H1 (cell line): ENCODE results near the gene SPOCD1. TPM values are rescaled to one million over a fixed set of nuclear protein-coding genes. Genes with fewer than 3 reads are reported as not detected.

Experiments
- CTCF ChIA-PET: fragments of 300-600 bp; sonication (Branson Sonifier 250); formaldehyde crosslinking; loops from one replicate; lab custom pipeline; 2021; ENCODE audit not compliant: partially characterized antibody; lab: Charles Lee
- POLR2A ChIA-PET: fragments of 300-600 bp; sonication (Branson Sonifier 250); formaldehyde crosslinking; loops from one replicate; lab custom pipeline; 2021; ENCODE audit warnings: inconsistent platforms; ENCODE audit not compliant: partially characterized antibody; lab: Charles Lee
- DNase-seq, 2 experiments: peaks; one replicate each; pipeline versions ENCODE4 v3.0.0 to v3.0.0-alpha.2; 2010 to 2022; ENCODE audit warnings: low spot score in 2 of 2, low read depth in 1 of 2, mixed read lengths in 1 of 2
- FAIRE-seq: peaks from 2 replicates; lab custom pipeline; 2011; peaks lifted over from hg19 to GRCh38; lab: Jason Lieb, UNC
- H2AFZ ChIP-seq: 2 replicates; pipeline ENCODE4 v1.8.1; 2012; ENCODE audit warnings: low read length, inconsistent platforms
- H2AK5ac ChIP-seq: 2 replicates; pipeline ENCODE4 v1.6.1; 2013; ENCODE audit warnings: low read depth, low read length
- H2BK120ac ChIP-seq: replicated peaks from 2 replicates; pipeline ENCODE3; 2013; ENCODE audit warnings: low read depth, low read length, inconsistent platforms
- H2BK12ac ChIP-seq: 2 replicates; pipeline ENCODE4 v1.6.1; 2013; ENCODE audit warnings: low read depth, low read length
- H2BK15ac ChIP-seq: 2 replicates; pipeline ENCODE4 v1.6.1; 2013; ENCODE audit warnings: low read length
- H2BK20ac ChIP-seq: 2 replicates; pipeline ENCODE4 v1.6.1; 2013; ENCODE audit warnings: low read length
- H2BK5ac ChIP-seq: 2 replicates; pipeline ENCODE4 v1.6.1; 2013; ENCODE audit warnings: low read depth, low read length
- H3K14ac ChIP-seq: 2 replicates; pipeline ENCODE4 v1.6.1; 2013; ENCODE audit warnings: inconsistent platforms; ENCODE audit not compliant: insufficient read length
- H3K18ac ChIP-seq: 2 replicates; pipeline ENCODE4 v1.6.1; 2013; ENCODE audit warnings: low read length; ENCODE audit errors: extremely low read depth
- H3K23ac ChIP-seq: 2 replicates; pipeline ENCODE4 v1.6.1; 2013; ENCODE audit warnings: inconsistent platforms; ENCODE audit not compliant: insufficient read length
- H3K23me2 ChIP-seq: 2 replicates; pipeline ENCODE4 v1.6.1; 2013; ENCODE audit warnings: low read depth, low read length
- H3K27ac ChIP-seq: 2 replicates; pipeline ENCODE4 v1.6.1; 2011; ENCODE audit warnings: low read depth, low read length, inconsistent platforms
- H3K27me3 ChIP-seq, 4 experiments: replicated peaks in 1 of 4; 1 replicate in 1 of 4; 2 replicates in 3 of 4; pipeline versions ENCODE4 v1.6.1 to v1.8.1; 2011 to 2013; ENCODE audit warnings: low read length in 3 of 4, mild to moderate bottlenecking in 3 of 4, inconsistent platforms in 2 of 4, mixed read lengths in 2 of 4, moderate library complexity in 1 of 4; ENCODE audit not compliant: control insufficient read depth in 3 of 4, insufficient read depth in 3 of 4; ENCODE audit errors: extremely low read depth in 1 of 4
- H3K36me3 ChIP-seq, 4 experiments: 2 replicates each; pipeline versions ENCODE4 v1.6.1 to v1.8.1; 2011 to 2013; ENCODE audit warnings: mild to moderate bottlenecking in 4 of 4, low read length in 3 of 4, moderate library complexity in 2 of 4, control low read depth in 1 of 4, inconsistent platforms in 1 of 4; ENCODE audit not compliant: insufficient read depth in 4 of 4, control insufficient read depth in 2 of 4
- H3K4ac ChIP-seq: replicated peaks from 2 replicates; pipeline ENCODE3; 2013; ENCODE audit warnings: low read length, low read depth, mixed read lengths, inconsistent platforms; ENCODE audit not compliant: insufficient read length
- H3K4me1 ChIP-seq, 4 experiments: replicated peaks in 1 of 4; 1 replicate in 1 of 4; 2 replicates in 3 of 4; pipeline versions ENCODE4 v1.6.1 to v1.8.1; 2011 to 2013; ENCODE audit warnings: low read length in 3 of 4, inconsistent platforms in 2 of 4, mixed read lengths in 1 of 4; ENCODE audit not compliant: insufficient read depth in 4 of 4, control insufficient read depth in 3 of 4
- H3K4me2 ChIP-seq, 2 experiments: 2 replicates each; pipeline versions ENCODE4 v1.6.1 to v1.8.1; 2011 to 2013; ENCODE audit warnings: low read depth in 2 of 2, low read length in 2 of 2, control low read depth in 1 of 2, inconsistent platforms in 1 of 2, mild to moderate bottlenecking in 1 of 2; ENCODE audit not compliant: insufficient read depth in 1 of 2
- H3K4me3 ChIP-seq, 4 experiments: fragments of 200-600, 300-600 bp in 1 of 4; sonication (generic), shearing (Covaris generic), sonication (Bioruptor Twin) in 1 of 4; 2 replicates each; pipeline versions ENCODE4 v1.5.1 to v1.8.1; 2011 to 2016; ENCODE audit warnings: low read length in 4 of 4, low read depth in 3 of 4, control low read depth in 2 of 4, inconsistent platforms in 2 of 4, mild to moderate bottlenecking in 2 of 4, mixed read lengths in 1 of 4, moderate library complexity in 1 of 4; ENCODE audit not compliant: insufficient read depth in 2 of 4; ENCODE audit errors: extremely low read depth in 1 of 4
- H3K56ac ChIP-seq: replicated peaks from 2 replicates; pipeline ENCODE3; 2013; ENCODE audit warnings: low read depth, mild to moderate bottlenecking, mixed read lengths, low read length, inconsistent platforms; ENCODE audit not compliant: insufficient read length
- H3K79me1 ChIP-seq: 2 replicates; pipeline ENCODE4 v1.6.1; 2013; ENCODE audit warnings: low read depth, low read length, control low read depth
- H3K79me2 ChIP-seq, 2 experiments: 2 replicates each; pipeline versions ENCODE4 v1.6.1 to v1.8.1; 2012 to 2013; ENCODE audit warnings: low read length in 2 of 2, mild to moderate bottlenecking in 2 of 2, inconsistent platforms in 1 of 2; ENCODE audit not compliant: insufficient read depth in 2 of 2, control insufficient read depth in 1 of 2
- H3K9ac ChIP-seq, 4 experiments: replicated peaks in 1 of 4; 1 replicate in 1 of 4; 2 replicates in 3 of 4; pipeline versions ENCODE4 v1.6.1 to v1.8.1; 2011 to 2013; ENCODE audit warnings: low read depth in 3 of 4, low read length in 3 of 4, control low read depth in 2 of 4, mild to moderate bottlenecking in 2 of 4, moderate library complexity in 2 of 4, inconsistent platforms in 1 of 4; ENCODE audit errors: extremely low read depth in 1 of 4
- H3K9me3 ChIP-seq, 2 experiments: 2 replicates each; pipeline versions ENCODE4 v1.6.1 to v1.8.1; 2012 to 2013; ENCODE audit warnings: mild to moderate bottlenecking in 2 of 2, moderate library complexity in 2 of 2, control low read depth in 1 of 2, inconsistent platforms in 1 of 2, low read depth in 1 of 2, low read length in 1 of 2, mixed read lengths in 1 of 2; ENCODE audit not compliant: insufficient read depth in 2 of 2
- H4K20me1 ChIP-seq, 2 experiments: replicated peaks in 1 of 2; 2 replicates each; pipeline versions ENCODE3 to v1.8.1; 2011 to 2013; ENCODE audit warnings: inconsistent platforms in 2 of 2, low read length in 2 of 2, mild to moderate bottlenecking in 1 of 2; ENCODE audit not compliant: insufficient read depth in 2 of 2, control insufficient read depth in 1 of 2
- H4K5ac ChIP-seq: 2 replicates; pipeline ENCODE4 v1.6.1; 2013; ENCODE audit warnings: low read length, low read depth, mixed read lengths, inconsistent platforms; ENCODE audit not compliant: insufficient read length
- H4K8ac ChIP-seq: 2 replicates; pipeline ENCODE4 v1.8.0; 2013; ENCODE audit warnings: mild to moderate bottlenecking, moderate library complexity, low read length, inconsistent platforms; ENCODE audit not compliant: insufficient read depth; ENCODE audit errors: extremely low read depth
- H4K91ac ChIP-seq: replicated peaks from 2 replicates; pipeline ENCODE3; 2013; ENCODE audit warnings: low read length, mixed read lengths, inconsistent platforms; ENCODE audit not compliant: insufficient read length
- GABPA ChIP-seq: IDR thresholded peaks from 2 replicates; pipeline ENCODE4 v1.6.1; 2011; ENCODE audit warnings: mild to moderate bottlenecking, low read length, moderate library complexity, borderline replicate concordance; ENCODE audit not compliant: insufficient read depth
- NANOG ChIP-seq: IDR thresholded peaks from 2 replicates; pipeline ENCODE4 v1.6.1; 2011; ENCODE audit warnings: low read length, low read depth, mild to moderate bottlenecking, inconsistent platforms; ENCODE audit not compliant: insufficient read depth, poor library complexity, severe bottlenecking
- RAD21 ChIP-seq, 2 experiments: IDR thresholded peaks in 1 of 2; conservative IDR thresholded peaks in 1 of 2; 2 replicates each; pipeline ENCODE4 v1.6.1; 2011; ENCODE audit warnings: low read depth in 2 of 2, low read length in 2 of 2, improper control_type of control experiment in 1 of 2, inconsistent platforms in 1 of 2, mild to moderate bottlenecking in 1 of 2, moderate library complexity in 1 of 2
- RBBP5 ChIP-seq: IDR thresholded peaks from 2 replicates; pipeline ENCODE4 v1.7.1; 2012; ENCODE audit warnings: low read depth, mild to moderate bottlenecking, inconsistent platforms, low read length, moderate library complexity, borderline replicate concordance
- WGBS, 2 experiments: shearing (Covaris generic) in 1 of 2; methylation state at CpG; one replicate each; pipeline versions ENCODE4 v1.1.6 to v1.1.7; 2013 to 2015; ENCODE audit warnings: low lambda C conversion rate in 2 of 2, mixed read lengths in 2 of 2, inconsistent platforms in 1 of 2, low coverage in 1 of 2, missing lambda C conversion rate in 1 of 2; ENCODE audit not compliant: insufficient replicate concordance in 2 of 2, insufficient coverage in 1 of 2, insufficient read length in 1 of 2; ENCODE audit errors: extremely low coverage in 1 of 2, missing lambda C conversion rate in 1 of 2; 5-methylcytosine and 5-hydroxymethylcytosine counted together
- polyA plus RNA-seq, 7 experiments: library from polyadenylated mRNA; depleted of rRNA in 3 of 7; stranded (reverse) in 5 of 7; unstranded in 2 of 7; fragments of >200 nt in 5 of 7; fragments of 200-250 nt in 2 of 7; gene quantifications; 1 replicate in 5 of 7; 2 replicates in 1 of 7; 4 replicates in 1 of 7; pipeline versions ENCODE4 v1.2.1 to v1.2.3, GENCODE V29; 2011 to 2013; ENCODE audit warnings: missing spikeins in 2 of 7, mixed read lengths in 2 of 7
- total RNA-seq: library from RNA; stranded (reverse); fragmentation: NEBNext Ultra II Directional; extraction: Animal tissue kit (Norgen Biotek cat#: 25700); gene quantifications from 2 replicates; pipeline ENCODE4 v1.2.1, GENCODE V29; 2021
- TF ChIP-seq, protein P1 (sequence below), 3 experiments: IDR thresholded peaks; 1 replicate in 2 of 3; 2 replicates in 1 of 3; pipeline versions ENCODE4 v1.5.1 to v1.6.1; 2011; ENCODE audit warnings: low read length in 3 of 3, mild to moderate bottlenecking in 3 of 3, inconsistent platforms in 2 of 3, low read depth in 1 of 3, moderate library complexity in 1 of 3; ENCODE audit not compliant: insufficient read depth in 1 of 3; ENCODE audit errors: control extremely low read depth in 1 of 3

SPOCD1 gene
- total and polyA plus RNA-seq, 2 of the 8 experiments (the other 6 are each of a cell fraction or from before 2014, with no cell fraction given), result 1.8 to 2.9 TPM

DNA sequence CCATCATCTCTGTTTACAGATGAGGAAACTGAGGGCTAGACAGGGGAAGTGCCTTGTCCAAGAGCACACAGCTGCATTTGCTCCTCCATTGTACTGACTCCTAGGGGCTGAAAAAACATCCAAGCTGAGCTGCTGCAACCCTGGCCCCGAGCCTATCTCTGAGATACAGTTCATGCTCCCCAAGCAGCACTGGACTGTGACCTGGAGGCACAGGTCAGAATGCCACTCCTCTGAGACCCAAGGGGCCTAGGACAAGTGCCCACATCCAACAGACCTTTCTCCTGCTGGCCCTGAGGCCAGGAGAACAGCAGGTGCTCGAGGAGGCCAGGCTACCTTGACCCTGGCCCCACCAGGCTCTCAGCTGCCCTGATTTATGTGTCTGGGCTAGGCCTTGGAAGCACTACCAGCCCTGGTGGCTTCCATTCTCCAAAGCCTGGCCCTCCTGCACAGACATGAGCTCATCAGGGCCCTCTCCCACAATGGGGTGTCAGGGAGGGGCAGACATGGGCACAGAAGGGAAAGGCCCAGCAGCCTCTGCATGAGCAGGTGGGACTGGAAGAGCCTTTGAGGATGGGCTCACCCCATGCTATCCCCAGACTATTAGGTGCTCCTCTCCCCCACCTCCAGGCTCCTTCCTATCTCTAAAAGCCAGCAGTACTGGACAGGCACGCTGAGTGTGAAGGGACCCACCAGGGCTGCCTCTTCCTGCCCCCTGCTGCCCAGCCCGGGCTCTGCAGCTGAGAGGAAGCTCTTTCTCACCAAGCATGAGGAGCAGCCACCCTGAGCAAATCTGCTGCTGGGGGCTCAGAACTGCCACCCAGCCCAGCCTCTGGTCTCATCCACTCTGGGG is 70.5 kb downstream of the SPOCD1 start:
- 0 out of 2 replicates have a peak overlapping the region, but pooled peaks have one; percentile 46 for H2BK15ac ChIP-seq
- POLR2A ChIA-PET, result interaction anchor here (0.7 to 1.9 kb wide), 10 partner anchors 11 to 101 kb away, joined by 3 to 9 read pairs (median 3); partner anchors contain the start of gene PEF1
- H4K8ac ChIP-seq, result peak overlapping the region; percentile 54; the same call in 1 of the 2 replicates
- no peak overlapping the region for H2BK120ac ChIP-seq
- peak in 1 of 2 experiments; percentile 88 for DNase-seq
- H3K23me2 ChIP-seq, result no peaks in the 10 kb centered on the region
- H4K91ac ChIP-seq, result no peak overlapping the region
- no peaks in the 10 kb centered on the region for H3K9me3 ChIP-seq
- no peak overlapping the region for H3K4me3 ChIP-seq
- 50% methylated on average over 4 of the region's 4 CpGs; no CpG with 5 or more reads in 1 of the 2 experiments for WGBS, 2 experiments
- no peak overlapping the region for H2AK5ac ChIP-seq
- CTCF ChIA-PET, result interaction anchor here (0.6 to 9.2 kb wide), 48 partner anchors 8 to 197 kb away, joined by 3 to 130 read pairs (median 6); partner anchors contain the start of gene COL16A1
- no peaks in the 10 kb centered on the region for H3K79me2 ChIP-seq
- no peak overlapping the region for H3K9ac ChIP-seq
- H4K5ac ChIP-seq, result no peak overlapping the region
- TF ChIP-seq, protein P1, sequence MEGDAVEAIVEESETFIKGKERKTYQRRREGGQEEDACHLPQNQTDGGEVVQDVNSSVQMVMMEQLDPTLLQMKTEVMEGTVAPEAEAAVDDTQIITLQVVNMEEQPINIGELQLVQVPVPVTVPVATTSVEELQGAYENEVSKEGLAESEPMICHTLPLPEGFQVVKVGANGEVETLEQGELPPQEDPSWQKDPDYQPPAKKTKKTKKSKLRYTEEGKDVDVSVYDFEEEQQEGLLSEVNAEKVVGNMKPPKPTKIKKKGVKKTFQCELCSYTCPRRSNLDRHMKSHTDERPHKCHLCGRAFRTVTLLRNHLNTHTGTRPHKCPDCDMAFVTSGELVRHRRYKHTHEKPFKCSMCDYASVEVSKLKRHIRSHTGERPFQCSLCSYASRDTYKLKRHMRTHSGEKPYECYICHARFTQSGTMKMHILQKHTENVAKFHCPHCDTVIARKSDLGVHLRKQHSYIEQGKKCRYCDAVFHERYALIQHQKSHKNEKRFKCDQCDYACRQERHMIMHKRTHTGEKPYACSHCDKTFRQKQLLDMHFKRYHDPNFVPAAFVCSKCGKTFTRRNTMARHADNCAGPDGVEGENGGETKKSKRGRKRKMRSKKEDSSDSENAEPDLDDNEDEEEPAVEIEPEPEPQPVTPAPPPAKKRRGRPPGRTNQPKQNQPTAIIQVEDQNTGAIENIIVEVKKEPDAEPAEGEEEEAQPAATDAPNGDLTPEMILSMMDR (IDR thresholded peaks at IDR 0.05; ENCODE audit: control extremely low read depth in 1 of 3, insufficient read depth in 1 of 3, low read depth in 1 of 3, low read length in 3 of 3), result peak in 2 of 3 experiments; percentile 85 to 86; a peak in 3 of 4 replicates
- TF ChIP-seq GABPA (peak; percentile 49; the same call in 1 of the 2 replicates), NANOG (no peak), RBBP5 (0 out of 2 replicates have a peak, but pooled peaks have one; percentile 10), RAD21 (IDR thresholded peaks at IDR 0.05 in 1 of 2, conservative IDR thresholded peaks at IDR 0.05 in 1 of 2; ENCODE audit: low read depth in 2 of 2, low read length in 2 of 2) (peak; percentile 68 to 82)
- TF ChIP-seq, all 59 proteins: peak for 4
- FAIRE-seq, result no peak
- no peak overlapping the region for H3K27ac ChIP-seq
- no peak overlapping the region for H3K56ac ChIP-seq
- H3K4me2 ChIP-seq, result no peak overlapping the region
- no peaks in the 10 kb centered on the region for H3K27me3 ChIP-seq
- no peaks in the 10 kb centered on the region for H3K36me3 ChIP-seq
- H4K20me1 ChIP-seq, result peaks cover 0 to 3% of the 10 kb centered on the region in 2 experiments
- 0 out of 2 replicates have a peak overlapping the region, but pooled peaks have one; percentile 39 for H3K18ac ChIP-seq
- H2BK12ac ChIP-seq, result no peak overlapping the region; the same call in 1 of the 2 replicates
- no peaks in the 10 kb centered on the region for H3K79me1 ChIP-seq
- H2BK5ac ChIP-seq, result no peak overlapping the region
- H3K23ac ChIP-seq, result no peak overlapping the region
- H2BK20ac ChIP-seq, result no peak overlapping the region
- peaks cover 0 to 8% (median 6%) of the 10 kb centered on the region in 4 experiments; a peak in 6 of 7 replicates for H3K4me1 ChIP-seq
- H2AFZ ChIP-seq, result no peak overlapping the region
- H3K14ac ChIP-seq, result no peak overlapping the region
- no peak overlapping the region for H3K4ac ChIP-seq
